GM23338 (cell line): ENCODE results near the gene GAA. TPM values are rescaled to one million over a fixed set of nuclear protein-coding genes. Genes with fewer than 3 reads are reported as not detected.

Source experiments
- ATAC-seq: fragments of 200-7000 bp; cut with Tn5 transposase; 3 replicates; pipeline ENCODE4 v1.9.1; 2020
- DNase-seq: peaks from one replicate; pipeline ENCODE4 v3.0.0-alpha.2; 2015; ENCODE audit warnings: low spot score
- H2AFZ ChIP-seq: fragments of 200-600 bp; sonication (generic); 2 replicates; pipeline ENCODE4 v1.8.0; 2016; ENCODE audit warnings: antibody characterized with exemption, mild to moderate bottlenecking, moderate library complexity
- H3F3A ChIP-seq: fragments of 200-600 bp; sonication (generic); replicated peaks from 2 replicates; pipeline ENCODE4 v1.8.0; 2017; ENCODE audit warnings: antibody characterized with exemption, mixed run types, low read depth
- H3K27ac ChIP-seq: fragments of 200-600 bp; sonication (generic); 2 replicates; pipeline ENCODE4 v1.6.1; 2016; ENCODE audit warnings: low read depth
- H3K27me3 ChIP-seq: fragments of 200-600 bp; sonication (generic); 2 replicates; pipeline ENCODE4 v1.8.0; 2016; ENCODE audit warnings: mild to moderate bottlenecking, mixed run types, moderate library complexity; ENCODE audit not compliant: insufficient read depth
- H3K36me3 ChIP-seq: fragments of 200-600 bp; sonication (generic); 2 replicates; pipeline ENCODE4 v1.8.0; 2016; ENCODE audit warnings: mild to moderate bottlenecking; ENCODE audit not compliant: insufficient read depth
- H3K4me1 ChIP-seq: fragments of 200-600 bp; sonication (generic); 2 replicates; pipeline ENCODE4 v1.8.0; 2016; ENCODE audit warnings: mild to moderate bottlenecking, moderate library complexity; ENCODE audit not compliant: insufficient read depth
- H3K4me2 ChIP-seq: fragments of 200-600 bp; sonication (generic); 2 replicates; pipeline ENCODE4 v1.7.1; 2017; ENCODE audit warnings: mixed run types
- H3K4me3 ChIP-seq: fragments of 200-600 bp; sonication (generic); 2 replicates; pipeline ENCODE4 v1.6.1; 2016; ENCODE audit warnings: mixed run types
- H3K79me2 ChIP-seq: fragments of 200-600 bp; sonication (generic); replicated peaks from 2 replicates; pipeline ENCODE4 v1.8.0; 2017; ENCODE audit warnings: mild to moderate bottlenecking; ENCODE audit not compliant: insufficient read depth
- H3K9me2 ChIP-seq: fragments of 200-600 bp; sonication (generic); 2 replicates; pipeline ENCODE4 v1.8.0; 2017; ENCODE audit not compliant: insufficient read depth
- H4K20me1 ChIP-seq: fragments of 200-600 bp; sonication (generic); replicated peaks from 2 replicates; pipeline ENCODE4 v1.8.0; 2017; ENCODE audit warnings: mild to moderate bottlenecking; ENCODE audit not compliant: insufficient read depth
- H3K27ac Mint-ChIP-seq: 2 replicates; pipeline ENCODE4 v1.8.0; 2020; ENCODE audit warnings: inconsistent platforms, mild to moderate bottlenecking, moderate library complexity, mixed read lengths
- H3K27me3 Mint-ChIP-seq: 3 replicates; pipeline ENCODE4 v1.8.0; 2022; ENCODE audit warnings: low read depth, mild to moderate bottlenecking, moderate library complexity, mixed read lengths, inconsistent platforms; ENCODE audit not compliant: insufficient read depth, poor library complexity
- H3K36me3 Mint-ChIP-seq: 3 replicates; pipeline ENCODE4 v1.8.0; 2021; ENCODE audit warnings: low read depth, mild to moderate bottlenecking, inconsistent platforms, moderate library complexity, mixed read lengths
- H3K4me1 Mint-ChIP-seq: 3 replicates; pipeline ENCODE4 v1.8.0; 2020; ENCODE audit warnings: mild to moderate bottlenecking, inconsistent platforms, mixed read lengths
- H3K4me3 Mint-ChIP-seq: 3 replicates; pipeline ENCODE4 v1.8.0; 2021; ENCODE audit warnings: moderate library complexity, mild to moderate bottlenecking, inconsistent platforms, mixed read lengths
- H3K9me3 Mint-ChIP-seq: 3 replicates; pipeline ENCODE4 v1.8.0; 2020; ENCODE audit warnings: moderate library complexity, mild to moderate bottlenecking, inconsistent platforms, mixed read lengths
- CREB1 ChIP-seq: fragments of 250-450 bp; sonication (Bioruptor Pico); IDR thresholded peaks from 2 replicates; pipeline ENCODE4 v1.5.0; 2020; ENCODE audit warnings: low read depth, mild to moderate bottlenecking, moderate library complexity
- EZH2 ChIP-seq: fragments of 200-600 bp; sonication (generic); IDR thresholded peaks from one replicate; pipeline ENCODE4 v1.8.0; 2017; ENCODE audit warnings: antibody characterized with exemption, mild to moderate bottlenecking, low read depth; ENCODE audit not compliant: unreplicated experiment
- NANOG ChIP-seq: IDR thresholded peaks from 2 replicates; pipeline ENCODE4 v1.6.1; 2016; ENCODE audit warnings: antibody characterized with exemption, borderline replicate concordance
- ZNF114 ChIP-seq: fragments of 250-450 bp; sonication (Bioruptor Pico); IDR thresholded peaks from 2 replicates; pipeline ENCODE4 v1.5.0; 2020; ENCODE audit warnings: mild to moderate bottlenecking, moderate library complexity
- polyA plus RNA-seq: library from polyadenylated mRNA; unstranded; fragments of >200 nt; fragmentation: Nextera tagmentation; extraction: Ambion mirVana; gene quantifications from 2 replicates; pipeline ENCODE4 v1.2.1, GENCODE V29; 2016
- total RNA-seq: library from RNA; depleted of rRNA; stranded (reverse); fragments of >200 nt; shearing (Covaris generic); gene quantifications from 2 replicates; pipeline ENCODE4 v1.2.3, GENCODE V29; 2014
- TF ChIP-seq, protein P1 (sequence below): IDR thresholded peaks from one replicate; pipeline ENCODE4 v1.6.1; 2018; ENCODE audit warnings: antibody characterized with exemption; ENCODE audit not compliant: unreplicated experiment
- TF ChIP-seq, protein P2 (sequence below): fragments of 250-450 bp; sonication (Bioruptor Pico); IDR thresholded peaks from 2 replicates; pipeline ENCODE4 v1.5.0; 2020; ENCODE audit warnings: mild to moderate bottlenecking, moderate library complexity

Gene GAA
- total and polyA plus RNA-seq, 2 experiments from 2014 or later = 72.5 to 98.1 TPM

DNA sequence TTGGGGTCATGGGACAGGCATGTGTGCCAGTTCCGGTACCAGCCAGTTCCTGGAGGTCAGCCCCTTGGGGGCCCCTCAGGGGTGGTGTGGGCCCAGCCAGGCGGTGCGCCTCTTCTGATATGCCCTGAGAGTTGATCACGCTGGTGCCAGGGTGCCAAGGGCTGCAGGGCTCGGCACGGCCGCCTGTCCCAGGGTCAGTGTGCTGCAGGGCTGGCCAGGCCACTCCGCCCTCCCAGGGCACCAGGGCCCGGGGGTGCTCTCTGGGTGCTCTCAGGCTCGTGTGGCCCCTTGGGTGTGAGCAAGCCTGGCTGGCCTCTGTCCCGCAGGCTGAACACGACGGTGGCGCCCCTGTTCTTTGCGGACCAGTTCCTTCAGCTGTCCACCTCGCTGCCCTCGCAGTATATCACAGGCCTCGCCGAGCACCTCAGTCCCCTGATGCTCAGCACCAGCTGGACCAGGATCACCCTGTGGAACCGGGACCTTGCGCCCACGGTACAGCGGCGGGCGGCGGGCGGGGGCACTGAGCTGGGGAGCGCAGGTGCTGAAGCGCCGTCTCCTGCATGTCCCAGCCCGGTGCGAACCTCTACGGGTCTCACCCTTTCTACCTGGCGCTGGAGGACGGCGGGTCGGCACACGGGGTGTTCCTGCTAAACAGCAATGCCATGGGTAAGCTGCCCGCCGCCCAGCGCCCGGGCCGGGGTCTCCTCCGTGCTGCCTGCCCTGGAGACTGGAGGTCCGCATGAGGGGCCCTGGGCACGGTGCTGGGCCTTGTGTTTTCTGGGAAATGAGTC lies 6.0 kb downstream of the GAA start:
- ATAC-seq = no peak
- Histone ChIP-seq H3K27me3 (no peaks in the 10 kb centered on the region), H3F3A (no peaks in the 10 kb centered on the region), H3K79me2 (0 out of 2 replicates have a peak, but pooled peaks cover 2% of the 10 kb centered on the region), H4K20me1 (no peaks in the 10 kb centered on the region), H3K4me3 (no peak overlapping the region), H3K4me2 (no peak overlapping the region), H3K4me1 (peaks cover 2% of the 10 kb centered on the region; the same call in 1 of the 2 replicates), H3K9me2 (no peaks in the 10 kb centered on the region), H3K36me3 (no peaks in the 10 kb centered on the region), H3K27ac (no peak overlapping the region), H2AFZ (no peak overlapping the region)
- peaks cover 21% of the 10 kb centered on the region for H3K4me1 Mint-ChIP-seq
- no peaks in the 10 kb centered on the region; the same call in 2 of the 3 replicates for H3K9me3 Mint-ChIP-seq
- H3K4me3 Mint-ChIP-seq = no peak overlapping the region
- peaks cover 3% of the 10 kb centered on the region; the same call in 2 of the 3 replicates for H3K36me3 Mint-ChIP-seq
- no peak overlapping the region for H3K27ac Mint-ChIP-seq
- TF ChIP-seq ZNF114 (CRISPR knock-in tag) = no peak
- TF ChIP-seq, protein P1, sequence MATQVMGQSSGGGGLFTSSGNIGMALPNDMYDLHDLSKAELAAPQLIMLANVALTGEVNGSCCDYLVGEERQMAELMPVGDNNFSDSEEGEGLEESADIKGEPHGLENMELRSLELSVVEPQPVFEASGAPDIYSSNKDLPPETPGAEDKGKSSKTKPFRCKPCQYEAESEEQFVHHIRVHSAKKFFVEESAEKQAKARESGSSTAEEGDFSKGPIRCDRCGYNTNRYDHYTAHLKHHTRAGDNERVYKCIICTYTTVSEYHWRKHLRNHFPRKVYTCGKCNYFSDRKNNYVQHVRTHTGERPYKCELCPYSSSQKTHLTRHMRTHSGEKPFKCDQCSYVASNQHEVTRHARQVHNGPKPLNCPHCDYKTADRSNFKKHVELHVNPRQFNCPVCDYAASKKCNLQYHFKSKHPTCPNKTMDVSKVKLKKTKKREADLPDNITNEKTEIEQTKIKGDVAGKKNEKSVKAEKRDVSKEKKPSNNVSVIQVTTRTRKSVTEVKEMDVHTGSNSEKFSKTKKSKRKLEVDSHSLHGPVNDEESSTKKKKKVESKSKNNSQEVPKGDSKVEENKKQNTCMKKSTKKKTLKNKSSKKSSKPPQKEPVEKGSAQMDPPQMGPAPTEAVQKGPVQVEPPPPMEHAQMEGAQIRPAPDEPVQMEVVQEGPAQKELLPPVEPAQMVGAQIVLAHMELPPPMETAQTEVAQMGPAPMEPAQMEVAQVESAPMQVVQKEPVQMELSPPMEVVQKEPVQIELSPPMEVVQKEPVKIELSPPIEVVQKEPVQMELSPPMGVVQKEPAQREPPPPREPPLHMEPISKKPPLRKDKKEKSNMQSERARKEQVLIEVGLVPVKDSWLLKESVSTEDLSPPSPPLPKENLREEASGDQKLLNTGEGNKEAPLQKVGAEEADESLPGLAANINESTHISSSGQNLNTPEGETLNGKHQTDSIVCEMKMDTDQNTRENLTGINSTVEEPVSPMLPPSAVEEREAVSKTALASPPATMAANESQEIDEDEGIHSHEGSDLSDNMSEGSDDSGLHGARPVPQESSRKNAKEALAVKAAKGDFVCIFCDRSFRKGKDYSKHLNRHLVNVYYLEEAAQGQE = no peak
- H3K27me3 Mint-ChIP-seq = peaks cover 4% of the 10 kb centered on the region
- no peak for DNase-seq

DNA sequence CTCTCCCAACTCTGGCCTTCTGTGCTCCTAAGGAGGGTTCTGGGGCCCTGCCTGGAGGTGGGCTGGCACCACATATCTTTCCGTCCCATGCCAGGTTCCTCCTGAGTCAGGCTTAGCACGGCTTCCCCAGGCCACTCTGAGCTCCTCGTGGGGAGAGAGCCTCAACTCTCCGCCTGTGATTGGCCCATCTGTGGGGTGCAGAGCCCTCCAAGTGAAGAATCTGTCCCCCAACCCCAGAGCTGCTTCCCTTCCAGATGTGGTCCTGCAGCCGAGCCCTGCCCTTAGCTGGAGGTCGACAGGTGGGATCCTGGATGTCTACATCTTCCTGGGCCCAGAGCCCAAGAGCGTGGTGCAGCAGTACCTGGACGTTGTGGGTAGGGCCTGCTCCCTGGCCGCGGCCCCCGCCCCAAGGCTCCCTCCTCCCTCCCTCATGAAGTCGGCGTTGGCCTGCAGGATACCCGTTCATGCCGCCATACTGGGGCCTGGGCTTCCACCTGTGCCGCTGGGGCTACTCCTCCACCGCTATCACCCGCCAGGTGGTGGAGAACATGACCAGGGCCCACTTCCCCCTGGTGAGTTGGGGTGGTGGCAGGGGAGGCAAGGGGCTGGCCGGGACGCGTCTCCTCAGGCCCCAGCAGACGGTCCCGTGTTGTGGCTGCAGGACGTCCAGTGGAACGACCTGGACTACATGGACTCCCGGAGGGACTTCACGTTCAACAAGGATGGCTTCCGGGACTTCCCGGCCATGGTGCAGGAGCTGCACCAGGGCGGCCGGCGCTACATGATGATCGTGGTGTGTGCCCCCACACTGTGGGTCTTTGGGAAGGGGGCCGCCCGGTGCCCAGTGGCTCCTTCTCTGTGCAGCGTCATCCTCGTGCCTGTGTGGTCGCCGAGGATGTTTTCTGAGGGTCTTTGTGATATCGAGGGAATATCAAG lies 6.9 kb downstream of the GAA start:
- no peak overlapping the region for H3K4me3 ChIP-seq
- H4K20me1 ChIP-seq = no peaks in the 10 kb centered on the region
- H2AFZ ChIP-seq = no peak overlapping the region
- no peak overlapping the region for H3K4me2 ChIP-seq
- no peak for ATAC-seq
- H3K36me3 ChIP-seq = no peaks in the 10 kb centered on the region
- peaks cover 2% of the 10 kb centered on the region; the same call in 1 of the 2 replicates for H3K4me1 ChIP-seq
- H3K27ac ChIP-seq = no peak overlapping the region
- no peaks in the 10 kb centered on the region for H3K79me2 ChIP-seq
- H3K27ac Mint-ChIP-seq = no peak overlapping the region
- H3K9me3 Mint-ChIP-seq = no peaks in the 10 kb centered on the region; the same call in 2 of the 3 replicates
- H3F3A ChIP-seq = no peaks in the 10 kb centered on the region
- no peak overlapping the region for H3K4me3 Mint-ChIP-seq
- H3K27me3 Mint-ChIP-seq = peaks cover 2% of the 10 kb centered on the region
- no peak for DNase-seq
- H3K36me3 Mint-ChIP-seq = peaks cover 3% of the 10 kb centered on the region
- no peaks in the 10 kb centered on the region for H3K27me3 ChIP-seq
- TF ChIP-seq CREB1 (no peak), EZH2 (no peak), NANOG (no peak)
- TF ChIP-seq, protein P2, sequence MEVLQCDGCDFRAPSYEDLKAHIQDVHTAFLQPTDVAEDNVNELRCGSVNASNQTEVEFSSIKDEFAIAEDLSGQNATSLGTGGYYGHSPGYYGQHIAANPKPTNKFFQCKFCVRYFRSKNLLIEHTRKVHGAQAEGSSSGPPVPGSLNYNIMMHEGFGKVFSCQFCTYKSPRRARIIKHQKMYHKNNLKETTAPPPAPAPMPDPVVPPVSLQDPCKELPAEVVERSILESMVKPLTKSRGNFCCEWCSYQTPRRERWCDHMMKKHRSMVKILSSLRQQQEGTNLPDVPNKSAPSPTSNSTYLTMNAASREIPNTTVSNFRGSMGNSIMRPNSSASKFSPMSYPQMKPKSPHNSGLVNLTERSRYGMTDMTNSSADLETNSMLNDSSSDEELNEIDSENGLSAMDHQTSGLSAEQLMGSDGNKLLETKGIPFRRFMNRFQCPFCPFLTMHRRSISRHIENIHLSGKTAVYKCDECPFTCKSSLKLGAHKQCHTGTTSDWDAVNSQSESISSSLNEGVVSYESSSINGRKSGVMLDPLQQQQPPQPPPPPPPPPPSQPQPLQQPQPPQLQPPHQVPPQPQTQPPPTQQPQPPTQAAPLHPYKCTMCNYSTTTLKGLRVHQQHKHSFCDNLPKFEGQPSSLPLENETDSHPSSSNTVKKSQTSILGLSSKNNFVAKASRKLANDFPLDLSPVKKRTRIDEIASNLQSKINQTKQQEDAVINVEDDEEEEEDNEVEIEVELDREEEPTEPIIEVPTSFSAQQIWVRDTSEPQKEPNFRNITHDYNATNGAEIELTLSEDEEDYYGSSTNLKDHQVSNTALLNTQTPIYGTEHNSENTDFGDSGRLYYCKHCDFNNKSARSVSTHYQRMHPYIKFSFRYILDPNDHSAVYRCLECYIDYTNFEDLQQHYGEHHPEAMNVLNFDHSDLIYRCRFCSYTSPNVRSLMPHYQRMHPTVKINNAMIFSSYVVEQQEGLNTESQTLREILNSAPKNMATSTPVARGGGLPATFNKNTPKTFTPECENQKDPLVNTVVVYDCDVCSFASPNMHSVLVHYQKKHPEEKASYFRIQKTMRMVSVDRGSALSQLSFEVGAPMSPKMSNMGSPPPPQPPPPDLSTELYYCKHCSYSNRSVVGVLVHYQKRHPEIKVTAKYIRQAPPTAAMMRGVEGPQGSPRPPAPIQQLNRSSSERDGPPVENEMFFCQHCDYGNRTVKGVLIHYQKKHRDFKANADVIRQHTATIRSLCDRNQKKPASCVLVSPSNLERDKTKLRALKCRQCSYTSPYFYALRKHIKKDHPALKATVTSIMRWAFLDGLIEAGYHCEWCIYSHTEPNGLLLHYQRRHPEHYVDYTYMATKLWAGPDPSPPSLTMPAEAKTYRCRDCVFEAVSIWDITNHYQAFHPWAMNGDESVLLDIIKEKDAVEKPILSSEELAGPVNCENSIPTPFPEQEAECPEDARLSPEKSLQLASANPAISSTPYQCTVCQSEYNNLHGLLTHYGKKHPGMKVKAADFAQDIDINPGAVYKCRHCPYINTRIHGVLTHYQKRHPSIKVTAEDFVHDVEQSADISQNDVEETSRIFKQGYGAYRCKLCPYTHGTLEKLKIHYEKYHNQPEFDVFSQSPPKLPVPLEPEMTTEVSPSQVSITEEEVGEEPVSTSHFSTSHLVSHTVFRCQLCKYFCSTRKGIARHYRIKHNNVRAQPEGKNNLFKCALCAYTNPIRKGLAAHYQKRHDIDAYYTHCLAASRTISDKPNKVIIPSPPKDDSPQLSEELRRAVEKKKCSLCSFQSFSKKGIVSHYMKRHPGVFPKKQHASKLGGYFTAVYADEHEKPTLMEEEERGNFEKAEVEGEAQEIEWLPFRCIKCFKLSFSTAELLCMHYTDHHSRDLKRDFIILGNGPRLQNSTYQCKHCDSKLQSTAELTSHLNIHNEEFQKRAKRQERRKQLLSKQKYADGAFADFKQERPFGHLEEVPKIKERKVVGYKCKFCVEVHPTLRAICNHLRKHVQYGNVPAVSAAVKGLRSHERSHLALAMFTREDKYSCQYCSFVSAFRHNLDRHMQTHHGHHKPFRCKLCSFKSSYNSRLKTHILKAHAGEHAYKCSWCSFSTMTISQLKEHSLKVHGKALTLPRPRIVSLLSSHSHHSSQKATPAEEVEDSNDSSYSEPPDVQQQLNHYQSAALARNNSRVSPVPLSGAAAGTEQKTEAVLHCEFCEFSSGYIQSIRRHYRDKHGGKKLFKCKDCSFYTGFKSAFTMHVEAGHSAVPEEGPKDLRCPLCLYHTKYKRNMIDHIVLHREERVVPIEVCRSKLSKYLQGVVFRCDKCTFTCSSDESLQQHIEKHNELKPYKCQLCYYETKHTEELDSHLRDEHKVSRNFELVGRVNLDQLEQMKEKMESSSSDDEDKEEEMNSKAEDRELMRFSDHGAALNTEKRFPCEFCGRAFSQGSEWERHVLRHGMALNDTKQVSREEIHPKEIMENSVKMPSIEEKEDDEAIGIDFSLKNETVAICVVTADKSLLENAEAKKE = no peak
- H3K4me1 Mint-ChIP-seq = peaks cover 17% of the 10 kb centered on the region
- H3K9me2 ChIP-seq = no peaks in the 10 kb centered on the region
